Neural cell (in vitro differentiated cells): ENCODE measurements around the gene MEGF9. TPM values are rescaled to one million over a fixed set of nuclear protein-coding genes. Genes with fewer than 3 reads are reported as not detected.

ENCODE experiments used
- H2AFZ ChIP-seq: fragments of 200-600, 300-800 bp; sonication (generic), shearing (Covaris generic); 2 replicates; pipeline ENCODE4 v1.6.0; 2014; ENCODE audit warnings: low read depth, mild to moderate bottlenecking, antibody characterized with exemption, low read length, moderate library complexity
- H3F3A ChIP-seq: fragments of 200-600 bp; shearing (Covaris generic); 2 replicates; pipeline ENCODE4 v1.6.1; 2016; ENCODE audit warnings: mild to moderate bottlenecking, moderate library complexity, mixed read lengths, antibody characterized with exemption, low read length; ENCODE audit not compliant: insufficient read depth, poor library complexity, severe bottlenecking
- H3K27ac ChIP-seq: fragments of 200-600, 300-800 bp; sonication (generic), shearing (Covaris generic); 2 replicates; pipeline ENCODE4 v1.5.1; 2014; ENCODE audit warnings: mild to moderate bottlenecking, low read length, moderate library complexity
- H3K27me3 ChIP-seq: fragments of 300-800, 200-600 bp; sonication (generic), shearing (Covaris generic); 2 replicates; pipeline ENCODE4 v1.6.0; 2014; ENCODE audit warnings: mild to moderate bottlenecking, low read depth, low read length, moderate library complexity; ENCODE audit not compliant: insufficient read depth
- H3K36me3 ChIP-seq: fragments of 300-800, 200-600 bp; sonication (generic), shearing (Covaris generic); 2 replicates; pipeline ENCODE4 v1.5.1; 2014; ENCODE audit warnings: mild to moderate bottlenecking, antibody characterized with exemption, low read length, moderate library complexity; ENCODE audit not compliant: insufficient read depth
- H3K4me2 ChIP-seq: fragments of 300-800, 200-600 bp; sonication (generic), shearing (Covaris generic); 2 replicates; pipeline ENCODE4 v1.6.0; 2014; ENCODE audit warnings: mild to moderate bottlenecking, low read length
- H3K4me3 ChIP-seq: fragments of 300-800, 200-600 bp; sonication (generic), shearing (Covaris generic); 2 replicates; pipeline ENCODE4 v1.5.1; 2014; ENCODE audit warnings: mild to moderate bottlenecking, low read length, moderate library complexity
- H3K79me2 ChIP-seq: fragments of 200-600 bp; shearing (Covaris generic); replicated peaks from 2 replicates; pipeline ENCODE4 v1.6.0; 2014; ENCODE audit warnings: mild to moderate bottlenecking, low read length, moderate library complexity; ENCODE audit not compliant: insufficient read depth
- H3K9ac ChIP-seq: fragments of 300-800, 200-600 bp; sonication (generic), shearing (Covaris generic); 2 replicates; pipeline ENCODE4 v1.6.1; 2016; ENCODE audit warnings: mild to moderate bottlenecking, low read length, mixed read lengths
- H3K9me2 ChIP-seq: fragments of 200-600 bp; shearing (Covaris generic); 2 replicates; pipeline ENCODE4 v1.6.1; 2016; ENCODE audit warnings: mild to moderate bottlenecking, low read length, mixed read lengths; ENCODE audit not compliant: insufficient read depth
- H3K9me3 ChIP-seq: fragments of 200-600, 300-800 bp; sonication (generic), shearing (Covaris generic); 2 replicates; pipeline ENCODE4 v1.6.1; 2016; ENCODE audit warnings: mild to moderate bottlenecking, mixed run types, low read length, moderate library complexity, mixed read lengths
- H4K20me1 ChIP-seq: fragments of 200-600 bp; shearing (Covaris generic); 2 replicates; pipeline ENCODE4 v1.6.1; 2016; ENCODE audit warnings: mild to moderate bottlenecking, mixed run types; ENCODE audit not compliant: insufficient read depth
- EP300 ChIP-seq: fragments of 450-650 bp; conservative IDR thresholded peaks from 2 replicates; pipeline ENCODE4 v1.6.1; 2014; ENCODE audit warnings: antibody characterized with exemption, mild to moderate bottlenecking, moderate library complexity; ENCODE audit not compliant: poor library complexity, severe bottlenecking
- EZH2 ChIP-seq: fragments of 200-600, 300-800 bp; shearing (Covaris generic), sonication (generic); IDR thresholded peaks from 2 replicates; pipeline ENCODE4 v1.6.1; 2014; ENCODE audit warnings: antibody characterized with exemption, low read length, borderline replicate concordance, mild to moderate bottlenecking; ENCODE audit not compliant: insufficient read depth, poor library complexity, severe bottlenecking
- MXI1 ChIP-seq: fragments of 450-650 bp; conservative IDR thresholded peaks from 2 replicates; pipeline ENCODE4 v1.6.1; 2014; ENCODE audit warnings: antibody characterized with exemption, mild to moderate bottlenecking; ENCODE audit not compliant: poor library complexity, severe bottlenecking
- POLR2AphosphoS5 ChIP-seq: IDR thresholded peaks from 2 replicates; pipeline ENCODE4 v1.6.1; 2012
- RAD21 ChIP-seq: fragments of 450-650 bp; conservative IDR thresholded peaks from 2 replicates; pipeline ENCODE4 v1.6.1; 2014; ENCODE audit warnings: antibody characterized with exemption, mild to moderate bottlenecking, moderate library complexity
- SMC3 ChIP-seq: fragments of 450-650 bp; conservative IDR thresholded peaks from 2 replicates; pipeline ENCODE4 v1.6.1; 2014; ENCODE audit warnings: antibody characterized with exemption, mild to moderate bottlenecking, moderate library complexity; ENCODE audit not compliant: poor library complexity
- TAF1 ChIP-seq: IDR thresholded peaks from 2 replicates; pipeline ENCODE4 v1.6.1; 2012; ENCODE audit warnings: low read depth
- polyA plus RNA-seq: library from polyadenylated mRNA; depleted of rRNA; stranded (reverse); fragments of >200 nt; gene quantifications from 2 replicates; pipeline ENCODE4 v1.2.3, GENCODE V29; 2014
- TF ChIP-seq, protein P1 (sequence below): IDR thresholded peaks from 2 replicates; pipeline ENCODE4 v1.6.1; 2012; ENCODE audit warnings: borderline replicate concordance
- TF ChIP-seq, protein P2 (sequence below): fragments of 450-650 bp; IDR thresholded peaks from 2 replicates; pipeline ENCODE4 v1.5.1; 2014; ENCODE audit warnings: antibody characterized with exemption, mild to moderate bottlenecking, moderate library complexity; ENCODE audit not compliant: poor library complexity, severe bottlenecking

Gene MEGF9
- polyA plus RNA-seq, 1 donor from 2014 or later, result 35.0 TPM

DNA sequence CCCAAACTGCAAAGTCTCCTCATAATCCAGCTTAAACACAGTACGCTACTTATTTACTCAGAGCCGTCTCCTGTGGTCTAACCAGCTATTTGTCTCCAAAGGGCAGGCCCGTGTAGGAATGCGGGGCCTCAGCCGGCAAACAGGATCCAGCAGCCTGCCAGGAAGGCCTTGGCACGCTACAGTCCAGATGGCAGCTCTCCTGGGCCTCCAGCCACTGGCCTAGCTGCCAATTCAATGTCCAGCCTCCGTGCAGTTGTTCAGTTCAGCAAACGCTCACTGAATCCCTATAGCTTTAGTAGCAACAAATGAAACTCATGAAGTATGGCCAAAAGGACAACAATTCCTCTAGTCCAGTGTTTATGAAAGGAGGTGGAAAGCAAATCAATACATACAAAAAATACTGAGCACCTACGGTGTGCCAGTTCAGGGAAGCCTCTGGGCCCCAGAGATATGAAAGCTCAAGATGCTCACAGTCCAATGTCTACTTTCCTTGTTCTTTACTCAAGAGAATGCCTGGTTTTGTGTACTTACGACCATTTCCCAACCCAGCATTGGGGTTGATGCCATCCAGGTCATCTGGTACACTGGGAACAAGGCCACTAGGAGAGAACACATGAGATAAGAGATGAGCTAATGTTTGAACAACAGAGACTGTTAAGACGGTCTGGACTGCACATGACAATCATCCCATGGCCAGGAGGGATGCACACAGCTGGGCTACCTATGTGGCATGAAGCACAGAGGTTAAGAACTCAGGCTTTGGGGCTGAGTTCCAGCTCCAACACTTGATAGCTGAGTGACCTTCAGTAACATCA is 142.6 kb downstream of the MEGF9 start:
- H4K20me1 ChIP-seq, result no peaks in the 10 kb centered on the region
- no peaks in the 10 kb centered on the region for H3F3A ChIP-seq
- H3K4me2 ChIP-seq, result no peak overlapping the region
- H3K9me3 ChIP-seq, result no peaks in the 10 kb centered on the region
- no peaks in the 10 kb centered on the region for H3K9me2 ChIP-seq
- no peak overlapping the region for H3K4me3 ChIP-seq
- no peaks in the 10 kb centered on the region for H3K36me3 ChIP-seq
- H3K9ac ChIP-seq, result no peak overlapping the region
- H2AFZ ChIP-seq, result no peak overlapping the region
- H3K27me3 ChIP-seq, result no peaks in the 10 kb centered on the region
- TF ChIP-seq MXI1 (no peak), TAF1 (no peak), POLR2AphosphoS5 (no peak), RAD21 (no peak), SMC3 (no peak), EP300 (no peak), EZH2 (no peak)
- TF ChIP-seq, protein P1, sequence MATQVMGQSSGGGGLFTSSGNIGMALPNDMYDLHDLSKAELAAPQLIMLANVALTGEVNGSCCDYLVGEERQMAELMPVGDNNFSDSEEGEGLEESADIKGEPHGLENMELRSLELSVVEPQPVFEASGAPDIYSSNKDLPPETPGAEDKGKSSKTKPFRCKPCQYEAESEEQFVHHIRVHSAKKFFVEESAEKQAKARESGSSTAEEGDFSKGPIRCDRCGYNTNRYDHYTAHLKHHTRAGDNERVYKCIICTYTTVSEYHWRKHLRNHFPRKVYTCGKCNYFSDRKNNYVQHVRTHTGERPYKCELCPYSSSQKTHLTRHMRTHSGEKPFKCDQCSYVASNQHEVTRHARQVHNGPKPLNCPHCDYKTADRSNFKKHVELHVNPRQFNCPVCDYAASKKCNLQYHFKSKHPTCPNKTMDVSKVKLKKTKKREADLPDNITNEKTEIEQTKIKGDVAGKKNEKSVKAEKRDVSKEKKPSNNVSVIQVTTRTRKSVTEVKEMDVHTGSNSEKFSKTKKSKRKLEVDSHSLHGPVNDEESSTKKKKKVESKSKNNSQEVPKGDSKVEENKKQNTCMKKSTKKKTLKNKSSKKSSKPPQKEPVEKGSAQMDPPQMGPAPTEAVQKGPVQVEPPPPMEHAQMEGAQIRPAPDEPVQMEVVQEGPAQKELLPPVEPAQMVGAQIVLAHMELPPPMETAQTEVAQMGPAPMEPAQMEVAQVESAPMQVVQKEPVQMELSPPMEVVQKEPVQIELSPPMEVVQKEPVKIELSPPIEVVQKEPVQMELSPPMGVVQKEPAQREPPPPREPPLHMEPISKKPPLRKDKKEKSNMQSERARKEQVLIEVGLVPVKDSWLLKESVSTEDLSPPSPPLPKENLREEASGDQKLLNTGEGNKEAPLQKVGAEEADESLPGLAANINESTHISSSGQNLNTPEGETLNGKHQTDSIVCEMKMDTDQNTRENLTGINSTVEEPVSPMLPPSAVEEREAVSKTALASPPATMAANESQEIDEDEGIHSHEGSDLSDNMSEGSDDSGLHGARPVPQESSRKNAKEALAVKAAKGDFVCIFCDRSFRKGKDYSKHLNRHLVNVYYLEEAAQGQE, result no peak
- TF ChIP-seq, protein P2, sequence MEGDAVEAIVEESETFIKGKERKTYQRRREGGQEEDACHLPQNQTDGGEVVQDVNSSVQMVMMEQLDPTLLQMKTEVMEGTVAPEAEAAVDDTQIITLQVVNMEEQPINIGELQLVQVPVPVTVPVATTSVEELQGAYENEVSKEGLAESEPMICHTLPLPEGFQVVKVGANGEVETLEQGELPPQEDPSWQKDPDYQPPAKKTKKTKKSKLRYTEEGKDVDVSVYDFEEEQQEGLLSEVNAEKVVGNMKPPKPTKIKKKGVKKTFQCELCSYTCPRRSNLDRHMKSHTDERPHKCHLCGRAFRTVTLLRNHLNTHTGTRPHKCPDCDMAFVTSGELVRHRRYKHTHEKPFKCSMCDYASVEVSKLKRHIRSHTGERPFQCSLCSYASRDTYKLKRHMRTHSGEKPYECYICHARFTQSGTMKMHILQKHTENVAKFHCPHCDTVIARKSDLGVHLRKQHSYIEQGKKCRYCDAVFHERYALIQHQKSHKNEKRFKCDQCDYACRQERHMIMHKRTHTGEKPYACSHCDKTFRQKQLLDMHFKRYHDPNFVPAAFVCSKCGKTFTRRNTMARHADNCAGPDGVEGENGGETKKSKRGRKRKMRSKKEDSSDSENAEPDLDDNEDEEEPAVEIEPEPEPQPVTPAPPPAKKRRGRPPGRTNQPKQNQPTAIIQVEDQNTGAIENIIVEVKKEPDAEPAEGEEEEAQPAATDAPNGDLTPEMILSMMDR, result no peak
- H3K27ac ChIP-seq, result no peak overlapping the region
- H3K79me2 ChIP-seq, result peaks cover 19% of the 10 kb centered on the region

DNA sequence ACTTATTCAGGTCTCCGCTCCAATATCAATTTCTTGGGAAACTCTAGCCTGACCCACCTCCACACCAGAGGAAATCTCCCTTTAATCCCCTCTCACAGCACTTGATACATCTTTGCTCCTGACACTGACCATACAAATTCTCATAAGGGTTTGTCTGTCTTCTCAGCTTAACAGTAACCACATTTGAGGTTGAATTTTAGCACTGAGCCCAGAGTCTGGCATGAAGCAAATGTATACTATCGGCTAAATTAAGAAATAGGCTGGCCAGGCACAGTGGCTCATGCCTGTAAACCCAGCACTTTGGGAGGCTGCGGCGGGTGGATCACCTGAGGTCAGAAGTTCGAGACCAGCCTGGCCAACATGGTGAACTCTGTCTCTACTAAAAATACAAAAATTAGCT is 144.0 kb downstream of the MEGF9 start:
- Histone ChIP-seq H3K9me2 (no peaks in the 10 kb centered on the region), H2AFZ (no peak overlapping the region), H3K36me3 (peaks cover 4% of the 10 kb centered on the region), H3K4me2 (no peak overlapping the region), H3K27me3 (no peaks in the 10 kb centered on the region), H3K79me2 (peaks cover 15% of the 10 kb centered on the region), H4K20me1 (no peaks in the 10 kb centered on the region), H3K27ac (no peak overlapping the region), H3K9me3 (no peaks in the 10 kb centered on the region), H3F3A (no peaks in the 10 kb centered on the region), H3K9ac (no peak overlapping the region), H3K4me3 (no peak overlapping the region)
- no peak for TF ChIP-seq POLR2AphosphoS5
